Thyroid gland (tissue), 4 donors: ENCODE results near the gene GALK1. TPM values are rescaled to one million over a fixed set of nuclear protein-coding genes. Genes with fewer than 3 reads are reported as not detected.

ENCODE experiments used
- DNase-seq, 2 donors: peaks; one replicate each; pipeline ENCODE4 v3.0.0-alpha.2; 2019
- H3K27ac ChIP-seq, 3 donors: fragments of 200-600 bp; sonication (generic); 1 replicate in 2 of 3; 2 replicates in 1 of 3; pipeline ENCODE4 v1.5.1; 2016 to 2019; ENCODE audit warnings: mild to moderate bottlenecking in 1 of 3, moderate library complexity in 1 of 3
- H3K27me3 ChIP-seq: fragments of 200-600 bp; sonication (generic); one replicate; pipeline ENCODE4 v1.5.1; 2019
- H3K36me3 ChIP-seq, 2 donors: fragments of 200-600 bp; sonication (generic); one replicate each; pipeline ENCODE4 v1.5.1; 2016 to 2019
- H3K4me1 ChIP-seq, 2 donors: fragments of 200-600 bp; sonication (generic); one replicate each; pipeline ENCODE4 v1.5.1; 2017 to 2019
- H3K4me3 ChIP-seq, 3 donors: fragments of 200-600 bp; sonication (generic); replicated peaks in 1 of 3; 1 replicate in 2 of 3; 2 replicates in 1 of 3; pipeline ENCODE4 v1.5.1; 2016; ENCODE audit warnings: mild to moderate bottlenecking in 1 of 3
- H3K9me3 ChIP-seq: fragments of 200-600 bp; sonication (generic); one replicate; pipeline ENCODE4 v1.5.1; 2017
- POLR2A ChIP-seq, 2 donors: fragments of 450-650 bp; IDR thresholded peaks; one replicate each; pipeline ENCODE4 v1.6.1; 2017; ENCODE audit warnings: antibody characterized with exemption in 2 of 2, mild to moderate bottlenecking in 2 of 2, moderate library complexity in 1 of 2
- WGBS, 2 donors: methylation state at CpG; one replicate each; pipeline ENCODE4 v1.1.5; 2017; 5-methylcytosine and 5-hydroxymethylcytosine counted together
- intact Hi-C: fragments of 100-400 bp; cut with DNase I; formaldehyde crosslinking; loops from one replicate; pipeline ENCODE4 v1.15.1; 2023
- total RNA-seq, 4 donors: library from RNA; depleted of rRNA; stranded (reverse); fragments of >200 nt; gene quantifications; one replicate each; pipeline ENCODE4 v1.2.3, GENCODE V29; 2016
- TF ChIP-seq, protein P1 (sequence below), 6 experiments: fragments of 200-600 bp in 3 of 6; fragments of 450-650 bp in 3 of 6; sonication (generic) in 3 of 6; IDR thresholded peaks; one replicate each; pipeline ENCODE4 v1.5.1; 2016 to 2019; ENCODE audit warnings: antibody characterized with exemption in 6 of 6, mild to moderate bottlenecking in 2 of 6, inconsistent platforms in 1 of 6, moderate library complexity in 1 of 6

Gene GALK1
- total RNA-seq, 4 donors from 2014 or later, result 15.4 to 28.5 (median 24.9) TPM

DNA sequence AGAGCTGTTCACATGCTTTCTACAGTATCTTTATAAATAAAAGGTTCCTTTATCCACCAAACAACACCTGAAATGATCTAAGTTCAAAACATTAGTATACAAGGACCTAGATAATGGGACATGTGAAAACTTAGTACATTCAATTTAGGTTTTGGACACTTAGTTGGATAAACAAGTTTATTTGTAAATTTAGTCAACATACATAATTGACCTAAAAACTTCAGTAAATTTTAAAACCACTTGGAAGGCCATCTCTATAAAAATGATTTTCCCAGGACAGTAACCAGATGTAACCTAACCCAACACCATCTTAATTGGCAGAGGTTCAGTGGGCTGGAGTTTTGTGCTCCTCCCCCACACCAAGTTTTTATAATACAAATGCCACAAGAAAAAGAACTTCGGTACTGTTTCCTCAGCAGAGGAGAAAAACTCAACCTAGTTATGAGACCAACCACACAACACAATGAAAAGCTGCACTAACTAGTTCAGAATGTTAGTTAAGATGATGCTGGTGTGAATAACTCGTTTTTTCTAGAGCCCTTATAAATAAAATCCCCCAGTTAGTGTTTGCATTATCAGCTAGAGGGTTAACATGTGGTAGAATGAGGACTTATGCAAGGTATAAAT, 12.4 kb upstream of the GALK1 start:
- Histone ChIP-seq H3K27ac (peak overlapping the region; percentile 3 to 99 (median 34)), H3K4me3 (peak overlapping the region in 2 of 3 donors; percentile 4 to 96), H3K9me3 (no peaks in the 10 kb centered on the region), H3K27me3 (no peaks in the 10 kb centered on the region), H3K36me3 (peaks cover 12 to 16% of the 10 kb centered on the region in 2 donors), H3K4me1 (peaks cover 24 to 28% of the 10 kb centered on the region in 2 donors)
- TF ChIP-seq, protein P1, sequence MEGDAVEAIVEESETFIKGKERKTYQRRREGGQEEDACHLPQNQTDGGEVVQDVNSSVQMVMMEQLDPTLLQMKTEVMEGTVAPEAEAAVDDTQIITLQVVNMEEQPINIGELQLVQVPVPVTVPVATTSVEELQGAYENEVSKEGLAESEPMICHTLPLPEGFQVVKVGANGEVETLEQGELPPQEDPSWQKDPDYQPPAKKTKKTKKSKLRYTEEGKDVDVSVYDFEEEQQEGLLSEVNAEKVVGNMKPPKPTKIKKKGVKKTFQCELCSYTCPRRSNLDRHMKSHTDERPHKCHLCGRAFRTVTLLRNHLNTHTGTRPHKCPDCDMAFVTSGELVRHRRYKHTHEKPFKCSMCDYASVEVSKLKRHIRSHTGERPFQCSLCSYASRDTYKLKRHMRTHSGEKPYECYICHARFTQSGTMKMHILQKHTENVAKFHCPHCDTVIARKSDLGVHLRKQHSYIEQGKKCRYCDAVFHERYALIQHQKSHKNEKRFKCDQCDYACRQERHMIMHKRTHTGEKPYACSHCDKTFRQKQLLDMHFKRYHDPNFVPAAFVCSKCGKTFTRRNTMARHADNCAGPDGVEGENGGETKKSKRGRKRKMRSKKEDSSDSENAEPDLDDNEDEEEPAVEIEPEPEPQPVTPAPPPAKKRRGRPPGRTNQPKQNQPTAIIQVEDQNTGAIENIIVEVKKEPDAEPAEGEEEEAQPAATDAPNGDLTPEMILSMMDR (IDR thresholded peaks at IDR 0.05), result no peak
- no peak for TF ChIP-seq POLR2A (IDR thresholded peaks at IDR 0.05)
- 3 to 4% methylated on average over 2 of the region's 2 CpGs for WGBS, 2 donors
- intact Hi-C loops, result no loop called here
- DNase-seq, result no peak

DNA sequence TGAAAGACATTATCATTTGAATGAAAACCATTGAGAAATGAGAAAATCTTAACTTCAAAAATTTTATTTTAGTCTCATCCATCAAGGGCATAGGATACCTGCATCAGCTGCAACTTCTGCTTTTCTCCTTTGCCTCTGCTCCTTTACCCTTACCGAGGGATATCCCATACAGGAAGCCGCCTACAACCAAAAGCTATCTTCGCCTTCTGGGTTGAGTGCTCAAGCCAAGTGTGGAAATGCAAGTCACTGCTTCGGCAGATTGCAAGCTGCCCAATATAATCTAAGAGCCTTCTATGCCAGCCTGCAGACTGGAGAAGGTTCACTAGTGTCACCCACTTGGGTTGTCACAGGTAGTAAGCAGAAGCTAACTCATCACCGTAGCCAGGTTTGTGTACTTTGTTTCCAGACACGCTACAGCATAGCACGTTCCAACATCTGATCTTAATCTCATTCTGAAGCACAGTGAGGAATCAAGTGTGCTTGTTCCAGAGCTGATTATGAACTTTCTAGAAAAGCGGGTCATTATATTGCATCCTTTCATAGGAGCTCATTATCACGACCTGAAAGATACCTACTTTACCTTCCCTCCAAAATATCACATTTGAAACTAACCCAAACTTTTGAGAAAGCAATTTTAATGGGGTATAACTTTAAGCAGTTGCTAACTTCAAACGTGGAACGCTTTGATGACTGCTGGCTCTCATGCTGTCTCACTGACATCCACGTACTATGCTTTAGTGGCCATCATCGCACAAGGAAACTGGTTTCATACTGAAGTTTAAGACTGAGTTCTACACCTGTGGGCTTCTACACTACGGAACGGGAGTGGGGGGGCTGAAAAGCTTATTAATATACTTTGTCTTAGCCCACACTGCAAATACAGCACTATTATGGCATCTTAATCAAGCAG, 11.6 kb upstream of the GALK1 start:
- Histone ChIP-seq H3K36me3 (peaks cover 12 to 16% of the 10 kb centered on the region in 2 donors), H3K27ac (peak overlapping the region; percentile 3 to 39 (median 34)), H3K4me3 (peak overlapping the region in 1 of 3 donors; percentile 96), H3K27me3 (no peaks in the 10 kb centered on the region), H3K4me1 (peaks cover 24 to 28% of the 10 kb centered on the region in 2 donors), H3K9me3 (no peaks in the 10 kb centered on the region)
- WGBS, 2 donors, result 21 to 29% methylated on average over 15 of the region's 15 CpGs
- intact Hi-C loops, result no loop called here
- TF ChIP-seq, protein P1 (IDR thresholded peaks at IDR 0.05), result no peak
- TF ChIP-seq POLR2A (IDR thresholded peaks at IDR 0.05), result no peak
- DNase-seq, result peak; percentile 36 to 58

DNA sequence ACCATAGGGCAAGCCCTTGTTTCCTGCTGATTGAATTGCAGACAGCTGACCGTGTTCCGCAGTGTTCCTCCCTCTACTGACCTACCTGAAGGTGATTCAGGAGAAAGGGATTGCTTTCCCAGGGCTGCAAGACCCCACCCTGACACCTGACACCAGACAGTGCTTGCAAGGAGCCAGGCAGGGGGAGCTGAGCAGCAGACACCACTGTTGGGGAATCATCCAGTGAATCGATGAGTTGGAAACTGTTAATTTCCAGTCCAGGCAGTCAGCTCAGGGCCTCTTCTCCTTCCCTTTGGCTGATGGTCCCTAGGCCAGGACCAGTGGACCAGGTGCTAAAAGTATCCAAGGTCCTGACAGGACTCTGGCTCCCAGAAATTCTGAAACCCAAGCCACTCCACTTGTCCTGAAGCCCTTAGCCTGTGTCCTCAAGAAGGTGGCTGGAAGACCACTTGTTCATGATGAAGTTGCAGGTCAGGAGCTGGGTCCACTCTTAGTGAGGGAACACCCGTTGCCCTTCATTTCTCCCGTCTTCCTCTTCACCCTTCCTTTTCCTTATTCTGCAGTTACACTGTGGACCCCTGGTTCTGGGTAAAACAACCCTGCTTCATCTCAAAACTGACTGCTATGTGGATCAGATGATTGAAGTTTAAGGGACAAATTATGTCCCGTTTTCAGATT, 10.1 kb upstream of the GALK1 start:
- TF ChIP-seq, protein P1 (IDR thresholded peaks at IDR 0.05), result no peak
- no peak for TF ChIP-seq POLR2A (IDR thresholded peaks at IDR 0.05)
- Histone ChIP-seq H3K27me3 (no peaks in the 10 kb centered on the region), H3K27ac (peak overlapping the region in 1 of 3 donors; percentile 3), H3K9me3 (no peaks in the 10 kb centered on the region), H3K36me3 (peaks cover 12 to 16% of the 10 kb centered on the region in 2 donors), H3K4me3 (no peak overlapping the region), H3K4me1 (peaks cover 24 to 25% of the 10 kb centered on the region in 2 donors)
- intact Hi-C loops, result no loop called here
- no peak for DNase-seq
- WGBS, 2 donors, result 62 to 76% methylated on average over 5 to 6 of the region's 6 CpGs

DNA sequence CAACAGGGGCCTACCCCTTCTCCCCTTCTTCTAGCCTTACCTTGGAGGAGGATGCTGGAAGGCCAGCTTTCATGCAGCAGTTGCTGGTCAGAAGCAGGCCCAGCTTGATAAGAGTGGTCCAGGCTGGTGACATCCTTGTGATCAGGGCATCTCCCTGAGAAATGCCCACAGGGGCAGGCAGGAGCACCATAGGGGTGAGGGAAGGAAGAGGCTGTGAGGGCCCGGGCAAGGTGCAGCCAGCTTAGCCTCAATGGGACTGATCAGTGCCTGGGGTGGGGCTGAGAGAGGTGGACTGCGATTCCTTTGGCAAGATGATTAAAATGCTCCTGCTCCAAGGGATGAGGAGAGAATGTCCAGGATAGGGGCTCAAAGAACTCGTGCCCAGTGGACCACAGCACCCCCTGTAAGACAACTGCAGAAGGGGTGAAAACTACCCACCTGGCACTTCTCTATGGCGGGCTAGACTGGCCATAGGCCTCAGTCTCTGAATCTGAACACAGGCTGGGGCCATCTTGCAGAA, 9.5 kb upstream of the GALK1 start:
- TF ChIP-seq, protein P1 (IDR thresholded peaks at IDR 0.05), result no peak
- no peak for TF ChIP-seq POLR2A (IDR thresholded peaks at IDR 0.05)
- H3K27ac ChIP-seq, result no peak overlapping the region
- H3K27me3 ChIP-seq, result no peaks in the 10 kb centered on the region
- no peak for DNase-seq
- 95 to 98% methylated on average over 4 of the region's 4 CpGs for WGBS, 2 donors
- peaks cover 22 to 24% of the 10 kb centered on the region in 2 donors for H3K4me1 ChIP-seq
- no peak overlapping the region for H3K4me3 ChIP-seq
- intact Hi-C loops, result no loop called here
- H3K9me3 ChIP-seq, result no peaks in the 10 kb centered on the region
- H3K36me3 ChIP-seq, result peaks cover 12 to 16% of the 10 kb centered on the region in 2 donors
